PC-3 (cell line): ENCODE results near the gene SLC43A3. TPM values are rescaled to one million over a fixed set of nuclear protein-coding genes. Genes with fewer than 3 reads are reported as not detected.
"Not testable (repeated sequence)": the region's sequence is repeated elsewhere in the genome, so short reads cannot be mapped to it uniquely, and the experiment has no call there.

Experiments used
- ATAC-seq: fragments of 200-7000 bp; cut with Tn5 transposase; 2 replicates; pipeline ENCODE4 v1.9.1; 2020; ENCODE audit warnings: mild to moderate bottlenecking, moderate library complexity
- BruUV-seq: library from RNA; stranded (reverse); fragments of 400-500 nt; replicated peaks from 2 replicates; lab custom pipeline; 2021; lab: Mats Ljungman, UMichigan
- CTCF ChIA-PET: fragments of 300-600 bp; sonication (Branson Sonifier 250); formaldehyde crosslinking; loops from one replicate; lab custom pipeline; 2022; ENCODE audit warnings: antibody characterized with exemption; lab: Charles Lee
- POLR2A ChIA-PET: fragments of 300-600 bp; sonication (Branson Sonifier 250); formaldehyde crosslinking; loops from one replicate; lab custom pipeline; 2022; ENCODE audit warnings: antibody characterized with exemption; ENCODE audit not compliant: unreplicated experiment; lab: Charles Lee
- DNase-seq: peaks from one replicate; pipeline ENCODE4 v3.0.0-alpha.2; 2015
- H2AFZ ChIP-seq: fragments of 300-600 bp; sonication (generic); 2 replicates; pipeline ENCODE4 v1.6.0; 2016; ENCODE audit warnings: antibody characterized with exemption, low read length
- H3F3A ChIP-seq: fragments of 300-600 bp; sonication (generic); one replicate; pipeline ENCODE4 v1.6.0; 2017; ENCODE audit warnings: antibody characterized with exemption, low read length, control low read depth, mild to moderate bottlenecking; ENCODE audit not compliant: unreplicated experiment
- H3K27ac ChIP-seq: fragments of 300-600 bp; sonication (generic); 2 replicates; pipeline ENCODE4 v1.5.1; 2016; ENCODE audit warnings: mild to moderate bottlenecking, low read length
- H3K27me3 ChIP-seq: fragments of 300-600 bp; sonication (generic); 2 replicates; pipeline ENCODE4 v1.6.1; 2016; ENCODE audit warnings: low read length, mixed read lengths
- H3K36me3 ChIP-seq: fragments of 300-600 bp; sonication (generic); 2 replicates; pipeline ENCODE4 v1.6.1; 2016; ENCODE audit warnings: low read depth, mixed run types, low read length, mixed read lengths
- H3K4me1 ChIP-seq: fragments of 300-600 bp; sonication (generic); 2 replicates; pipeline ENCODE4 v1.5.1; 2016; ENCODE audit warnings: low read length; ENCODE audit not compliant: insufficient read depth
- H3K4me2 ChIP-seq: fragments of 300-600 bp; sonication (generic); 2 replicates; pipeline ENCODE4 v1.6.0; 2016; ENCODE audit warnings: low read length
- H3K4me3 ChIP-seq: fragments of 300-600 bp; sonication (generic); 2 replicates; pipeline ENCODE4 v1.5.1; 2016; ENCODE audit warnings: mild to moderate bottlenecking, low read length, mixed read lengths
- H3K79me2 ChIP-seq: fragments of 300-600 bp; sonication (generic); 2 replicates; pipeline ENCODE4 v1.6.1; 2017; ENCODE audit warnings: low read length, mixed read lengths
- H3K9ac ChIP-seq: fragments of 300-600 bp; sonication (generic); 2 replicates; pipeline ENCODE4 v1.6.0; 2016; ENCODE audit warnings: mild to moderate bottlenecking, low read length
- H3K9me2 ChIP-seq: fragments of 300-600 bp; sonication (generic); replicated peaks from 2 replicates; pipeline ENCODE4 v1.6.1; 2016; ENCODE audit warnings: mixed run types, low read length, mixed read lengths
- H3K9me3 ChIP-seq: fragments of 300-600 bp; sonication (generic); 2 replicates; pipeline ENCODE4 v1.6.1; 2016; ENCODE audit warnings: low read length, mixed read lengths
- H4K20me1 ChIP-seq: fragments of 300-600 bp; sonication (generic); 2 replicates; pipeline ENCODE4 v1.6.1; 2016; ENCODE audit warnings: low read length, mixed read lengths
- CTCF ChIP-seq: fragments of 300-600 bp; sonication (generic); conservative IDR thresholded peaks from 2 replicates; pipeline ENCODE4 v1.5.1; 2017; ENCODE audit warnings: antibody characterized with exemption, low read depth, mild to moderate bottlenecking, low read length
- EZH2 ChIP-seq: fragments of 300-600 bp; sonication (generic); IDR thresholded peaks from one replicate; pipeline ENCODE4 v1.6.1; 2017; ENCODE audit warnings: antibody characterized with exemption, mild to moderate bottlenecking, low read length; ENCODE audit not compliant: unreplicated experiment
- EZH2phosphoT487 ChIP-seq: fragments of 300-600 bp; sonication (generic); IDR thresholded peaks from 2 replicates; pipeline ENCODE4 v1.6.1; 2018; ENCODE audit warnings: mild to moderate bottlenecking, antibody characterized with exemption, low read length, borderline replicate concordance
- intact Hi-C: fragments of 100-400 bp; cut with micrococcal nuclease; formaldehyde crosslinking; loops from 2 replicates; pipeline ENCODE4 v1.9.0; 2023
- total RNA-seq: library from RNA; depleted of rRNA; stranded (reverse); fragments of >200 nt; gene quantifications from 2 replicates; pipeline ENCODE4 v1.2.3, GENCODE V29; 2014

SLC43A3 gene
- total RNA-seq, 1 experiment from 2014 or later = 35.0 TPM

GRCh38 chr11:57405271-57405860, 21.6 kb downstream of the SLC43A3 start:
- H3K36me3 ChIP-seq = 0 out of 2 replicates have a peak, but pooled peaks cover 3% of the 10 kb centered on the region
- H3K4me3 ChIP-seq = no peak overlapping the region
- intact Hi-C loops = no loop called here
- H3K4me2 ChIP-seq = no peak overlapping the region
- H3K9ac ChIP-seq = no peak overlapping the region
- H3K9me2 ChIP-seq = no peaks in the 10 kb centered on the region
- H4K20me1 ChIP-seq = no peaks in the 10 kb centered on the region
- peaks cover 39% of the 10 kb centered on the region for H3K4me1 ChIP-seq
- no peak overlapping the region for H2AFZ ChIP-seq
- no peaks in the 10 kb centered on the region for H3K27me3 ChIP-seq
- ATAC-seq = no peak
- no peaks in the 10 kb centered on the region for H3K79me2 ChIP-seq
- no peaks in the 10 kb centered on the region for H3K9me3 ChIP-seq
- H3F3A ChIP-seq = no peaks in the 10 kb centered on the region
- POLR2A ChIA-PET = interaction anchor here (0.5 to 0.6 kb wide), 2 partner anchors 20 to 83 kb away, joined by 6 to 7 read pairs; no protein-coding TSS in a partner anchor
- TF ChIP-seq CTCF = no peak
- TF ChIP-seq EZH2phosphoT487 = no peak
- TF ChIP-seq EZH2 = no peak
- no peak overlapping the region for H3K27ac ChIP-seq
- BruUV-seq = no TSS peak
- DNase-seq = no peak
- CTCF ChIA-PET = no interaction called here

GRCh38 chr11:57403802-57404147, 23.1 kb downstream of the SLC43A3 start:
- H3K9me3 ChIP-seq = no peaks in the 10 kb centered on the region
- no peaks in the 10 kb centered on the region for H3K9me2 ChIP-seq
- intact Hi-C loops = loop anchor here (5.0 kb wide), 1 partner anchor 39 kb away; no protein-coding TSS in a partner anchor
- no peak overlapping the region for H3K4me2 ChIP-seq
- CTCF ChIA-PET = no interaction called here
- H3K27me3 ChIP-seq = no peaks in the 10 kb centered on the region
- H3K79me2 ChIP-seq = no peaks in the 10 kb centered on the region
- no peaks in the 10 kb centered on the region for H3F3A ChIP-seq
- TF ChIP-seq EZH2 (no peak), CTCF (no peak), EZH2phosphoT487 (no peak)
- 0 out of 2 replicates have a peak, but pooled peaks cover 3% of the 10 kb centered on the region for H3K36me3 ChIP-seq
- POLR2A ChIA-PET = no interaction called here
- ATAC-seq = no peak
- no peak for DNase-seq
- H3K4me1 ChIP-seq = peaks cover 51% of the 10 kb centered on the region
- no peaks in the 10 kb centered on the region for H4K20me1 ChIP-seq
- no peak overlapping the region for H2AFZ ChIP-seq
- H3K4me3 ChIP-seq = no peak overlapping the region
- no peak overlapping the region for H3K27ac ChIP-seq
- no TSS peak for BruUV-seq
- no peak overlapping the region for H3K9ac ChIP-seq

- POLR2A ChIA-PET = interaction anchor here (0.6 kb wide), 1 partner anchor 79 kb away, joined by 3 read pairs; no protein-coding TSS in a partner anchor
- H3K27ac ChIP-seq = peak overlapping the region; percentile 78
- H2AFZ ChIP-seq, H3K9ac ChIP-seq, H4K20me1 ChIP-seq, H3F3A ChIP-seq, CTCF ChIA-PET, H3K9me2 ChIP-seq, BruUV-seq, H3K4me3 ChIP-seq, H3K27me3 ChIP-seq, H3K79me2 ChIP-seq, H3K9me3 ChIP-seq, H3K36me3 ChIP-seq, DNase-seq, ATAC-seq: not testable (repeated sequence)
- peaks cover 55% of the 10 kb centered on the region for H3K4me1 ChIP-seq
- intact Hi-C loops = loop anchor here (5.0 kb wide), 1 partner anchor 39 kb away; no protein-coding TSS in a partner anchor
- peak overlapping the region; percentile 45 for H3K4me2 ChIP-seq
Observed at GRCh38 chr11:57403003-57403801, 23.7 kb downstream of the SLC43A3 start.
